ENCODE results near the gene LCE3D. TPM values are rescaled to one million over a fixed set of nuclear protein-coding genes. Genes with fewer than 3 reads are reported as not detected.

The LCE3D gene
- total and polyA plus RNA-seq, 4 donors, result not detected

GRCh38 chr1:152577168-152577567, 3.1 kb downstream of the LCE3D start:
- Histone ChIP-seq H3K9ac (ENCODE audit: low read depth in 1 of 2, low read length in 2 of 2) (no peak overlapping the region), H3K9me3 (ENCODE audit: control insufficient read depth in 4 of 4, low read length in 3 of 4) (peaks cover 0 to 1% (median 0%) of the 10 kb centered on the region in 4 donors), H3K27ac (ENCODE audit: low read depth in 1 of 2, low read length in 2 of 2) (no peak overlapping the region), H3K27me3 (ENCODE audit: control insufficient read depth in 4 of 4, insufficient read depth in 4 of 4, low read length in 3 of 4) (peaks cover 0 to 14% (median 0%) of the 10 kb centered on the region in 4 donors), H3K36me3 (ENCODE audit: control insufficient read depth in 4 of 4, insufficient read depth in 3 of 4, low read depth in 1 of 4, low read length in 3 of 4) (no peaks in the 10 kb centered on the region), H3K4me1 (ENCODE audit: control insufficient read depth in 4 of 4, insufficient read depth in 4 of 4, low read length in 3 of 4) (no peaks in the 10 kb centered on the region), H3K4me3 (ENCODE audit: low read depth in 1 of 3, low read length in 3 of 3) (no peak overlapping the region)
- WGBS, result 70% methylated on average over 2 of the region's 2 CpGs
- DNase-seq (ENCODE audit: low spot score), result no peak
- no peak for TF ChIP-seq FOXA1 (IDR thresholded peaks at IDR 0.05)
- TF ChIP-seq, protein P1, sequence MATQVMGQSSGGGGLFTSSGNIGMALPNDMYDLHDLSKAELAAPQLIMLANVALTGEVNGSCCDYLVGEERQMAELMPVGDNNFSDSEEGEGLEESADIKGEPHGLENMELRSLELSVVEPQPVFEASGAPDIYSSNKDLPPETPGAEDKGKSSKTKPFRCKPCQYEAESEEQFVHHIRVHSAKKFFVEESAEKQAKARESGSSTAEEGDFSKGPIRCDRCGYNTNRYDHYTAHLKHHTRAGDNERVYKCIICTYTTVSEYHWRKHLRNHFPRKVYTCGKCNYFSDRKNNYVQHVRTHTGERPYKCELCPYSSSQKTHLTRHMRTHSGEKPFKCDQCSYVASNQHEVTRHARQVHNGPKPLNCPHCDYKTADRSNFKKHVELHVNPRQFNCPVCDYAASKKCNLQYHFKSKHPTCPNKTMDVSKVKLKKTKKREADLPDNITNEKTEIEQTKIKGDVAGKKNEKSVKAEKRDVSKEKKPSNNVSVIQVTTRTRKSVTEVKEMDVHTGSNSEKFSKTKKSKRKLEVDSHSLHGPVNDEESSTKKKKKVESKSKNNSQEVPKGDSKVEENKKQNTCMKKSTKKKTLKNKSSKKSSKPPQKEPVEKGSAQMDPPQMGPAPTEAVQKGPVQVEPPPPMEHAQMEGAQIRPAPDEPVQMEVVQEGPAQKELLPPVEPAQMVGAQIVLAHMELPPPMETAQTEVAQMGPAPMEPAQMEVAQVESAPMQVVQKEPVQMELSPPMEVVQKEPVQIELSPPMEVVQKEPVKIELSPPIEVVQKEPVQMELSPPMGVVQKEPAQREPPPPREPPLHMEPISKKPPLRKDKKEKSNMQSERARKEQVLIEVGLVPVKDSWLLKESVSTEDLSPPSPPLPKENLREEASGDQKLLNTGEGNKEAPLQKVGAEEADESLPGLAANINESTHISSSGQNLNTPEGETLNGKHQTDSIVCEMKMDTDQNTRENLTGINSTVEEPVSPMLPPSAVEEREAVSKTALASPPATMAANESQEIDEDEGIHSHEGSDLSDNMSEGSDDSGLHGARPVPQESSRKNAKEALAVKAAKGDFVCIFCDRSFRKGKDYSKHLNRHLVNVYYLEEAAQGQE (IDR thresholded peaks at IDR 0.05), result no peak
- TF ChIP-seq EGR1 (IDR thresholded peaks at IDR 0.05; ENCODE audit: low read depth in 2 of 2), result no peak
- TF ChIP-seq GABPA (IDR thresholded peaks at IDR 0.05 in 1 of 2, conservative IDR thresholded peaks at IDR 0.05 in 1 of 2), result no peak
- TF ChIP-seq HNF4A (conservative IDR thresholded peaks at IDR 0.05), result no peak
- no peak for TF ChIP-seq HNF4G (IDR thresholded peaks at IDR 0.05)
- no peak for TF ChIP-seq MAX (IDR thresholded peaks at IDR 0.05)
- TF ChIP-seq JUND (IDR thresholded peaks at IDR 0.05), result no peak
- TF ChIP-seq SP1 (IDR thresholded peaks at IDR 0.05), result no peak
- TF ChIP-seq FOXA2 (IDR thresholded peaks at IDR 0.05), result no peak
- TF ChIP-seq TAF1 (conservative IDR thresholded peaks at IDR 0.05), result no peak
- TF ChIP-seq ZBTB33 (IDR thresholded peaks at IDR 0.05), result no peak
- TF ChIP-seq YY1 (IDR thresholded peaks at IDR 0.05), result no peak
- no peak for TF ChIP-seq CTCF (IDR thresholded peaks at IDR 0.05; ENCODE audit: low read depth, low read length, missing input control)
- no peak for TF ChIP-seq RXRA (IDR thresholded peaks at IDR 0.05)
- no peak for TF ChIP-seq RAD21 (IDR thresholded peaks at IDR 0.05)
- TF ChIP-seq NR2F2 (IDR thresholded peaks at IDR 0.05), result no peak
- TF ChIP-seq ATF3 (IDR thresholded peaks at IDR 0.05), result no peak

Measured in liver (tissue), 9 donors.